HEK293 (cell line): Measurements from ENCODE around the gene AUH.

Experiments
- CTCF ChIA-PET: fragments of 350-600 bp; formaldehyde crosslinking; extraction: SDS; loops from one replicate; lab custom pipeline; 2021; ENCODE audit warnings: antibody characterized with exemption; lab: Yijun Ruan, JAX
- POLR2A ChIA-PET: fragments of 300-600 bp; formaldehyde crosslinking; extraction: SDS; loops from one replicate; lab custom pipeline; 2020; ENCODE audit warnings: antibody characterized with exemption, inconsistent platforms; lab: Yijun Ruan, JAX
- H3K27ac ChIP-seq: fragments of 200-500 bp; sonication (Bioruptor generic); 2 replicates; pipeline ENCODE4 v1.5.1; 2014; ENCODE audit warnings: low read depth, low read length, control low read depth, inconsistent platforms; ENCODE audit errors: extremely low read depth
- H3K36me3 ChIP-seq, 2 experiments: fragments of 200-500 bp in 1 of 2; sonication (Bioruptor generic) in 1 of 2; 1 replicate in 1 of 2; 2 replicates in 1 of 2; pipeline ENCODE4 v1.5.1; 2014 to 2017; ENCODE audit warnings: inconsistent platforms in 2 of 2, low read length in 2 of 2; ENCODE audit not compliant: control insufficient read depth in 2 of 2, insufficient read depth in 1 of 2
- H3K4me1 ChIP-seq: fragments of 200-500 bp; sonication (Bioruptor generic); 2 replicates; pipeline ENCODE4 v1.5.1; 2014; ENCODE audit warnings: mild to moderate bottlenecking, low read length, inconsistent platforms; ENCODE audit not compliant: control insufficient read depth, insufficient read depth
- H3K4me3 ChIP-seq: 2 replicates; pipeline ENCODE4 v1.5.1; 2011; ENCODE audit warnings: low read depth, mild to moderate bottlenecking, control low read depth, low read length, moderate library complexity
- H3K9me3 ChIP-seq: fragments of 200-500 bp; sonication (Bioruptor generic); 2 replicates; pipeline ENCODE4 v1.5.1; 2014; ENCODE audit warnings: low read depth, low read length, inconsistent platforms; ENCODE audit not compliant: control insufficient read depth, insufficient read depth
- GLI2 ChIP-seq: fragments of 450-650 bp; formaldehyde crosslinking; IDR thresholded peaks from 2 replicates; pipeline ENCODE4; 2017; ENCODE audit warnings: missing biosample characterization, missing genetic modification characterization, low read depth, borderline replicate concordance
- HIC1 ChIP-seq: fragments of 450-650 bp; formaldehyde crosslinking; IDR thresholded peaks from 2 replicates; pipeline ENCODE4 v1.5.1; 2016; ENCODE audit warnings: missing biosample characterization, missing genetic modification characterization
- IKZF3 ChIP-seq: fragments of 450-650 bp; IDR thresholded peaks from 2 replicates; pipeline ENCODE4 v1.5.0; 2018; ENCODE audit warnings: missing biosample characterization, mild to moderate bottlenecking, missing genetic modification characterization, moderate library complexity
- KLF1 ChIP-seq: fragments of 450-650 bp; formaldehyde crosslinking; IDR thresholded peaks from 2 replicates; pipeline ENCODE4 v1.5.1; 2016; ENCODE audit warnings: missing biosample characterization, missing genetic modification characterization
- RBAK ChIP-seq: fragments of 450-650 bp; formaldehyde crosslinking; IDR thresholded peaks from 2 replicates; pipeline ENCODE4 v1.5.1; 2016; ENCODE audit warnings: missing biosample characterization, missing genetic modification characterization
- REST ChIP-seq: fragments of 450-650 bp; formaldehyde crosslinking; IDR thresholded peaks from 2 replicates; pipeline ENCODE4 v1.5.1; 2016; ENCODE audit warnings: missing biosample characterization, missing genetic modification characterization
- SP7 ChIP-seq: fragments of 450-650 bp; formaldehyde crosslinking; IDR thresholded peaks from 2 replicates; pipeline ENCODE4 v1.5.1; 2016; ENCODE audit warnings: missing biosample characterization, missing genetic modification characterization
- ZBTB48 ChIP-seq: fragments of 450-650 bp; formaldehyde crosslinking; IDR thresholded peaks from 2 replicates; pipeline ENCODE4 v1.5.1; 2016; ENCODE audit warnings: missing biosample characterization, missing genetic modification characterization
- ZEB2 ChIP-seq: fragments of 450-650 bp; formaldehyde crosslinking; IDR thresholded peaks from 2 replicates; pipeline ENCODE4 v1.5.1; 2016; ENCODE audit warnings: missing biosample characterization, missing genetic modification characterization
- ZFP37 ChIP-seq: fragments of 450-650 bp; formaldehyde crosslinking; IDR thresholded peaks from 2 replicates; pipeline ENCODE4 v1.5.1; 2016; ENCODE audit warnings: missing biosample characterization, missing genetic modification characterization
- ZNF112 ChIP-seq: fragments of 450-650 bp; formaldehyde crosslinking; IDR thresholded peaks from 2 replicates; pipeline ENCODE4 v1.5.0; 2017; ENCODE audit warnings: missing biosample characterization, missing genetic modification characterization
- ZNF280D ChIP-seq: fragments of 450-650 bp; formaldehyde crosslinking; IDR thresholded peaks from 2 replicates; pipeline ENCODE4 v1.5.1; 2016; ENCODE audit warnings: missing biosample characterization, missing genetic modification characterization
- ZNF311 ChIP-seq: fragments of 450-650 bp; formaldehyde crosslinking; IDR thresholded peaks from 2 replicates; pipeline ENCODE4 v1.5.1; 2017; ENCODE audit warnings: missing biosample characterization, missing genetic modification characterization, borderline replicate concordance
- ZNF354C ChIP-seq: fragments of 450-650 bp; formaldehyde crosslinking; IDR thresholded peaks from 2 replicates; pipeline ENCODE4 v1.5.1; 2016; ENCODE audit warnings: missing biosample characterization, missing genetic modification characterization, low read depth, borderline replicate concordance
- ZNF394 ChIP-seq: fragments of 450-650 bp; formaldehyde crosslinking; IDR thresholded peaks from 2 replicates; pipeline ENCODE4 v1.5.1; 2016; ENCODE audit warnings: missing biosample characterization, missing genetic modification characterization, mild to moderate bottlenecking, moderate library complexity, borderline replicate concordance
- ZNF48 ChIP-seq: fragments of 450-650 bp; formaldehyde crosslinking; IDR thresholded peaks from 2 replicates; pipeline ENCODE4 v1.5.1; 2016; ENCODE audit warnings: missing biosample characterization, missing genetic modification characterization
- ZNF488 ChIP-seq: fragments of 450-650 bp; formaldehyde crosslinking; IDR thresholded peaks from 2 replicates; pipeline ENCODE4 v1.5.1; 2016; ENCODE audit warnings: missing biosample characterization, missing genetic modification characterization
- ZNF501 ChIP-seq: fragments of 450-650 bp; formaldehyde crosslinking; IDR thresholded peaks from 2 replicates; pipeline ENCODE4 v1.5.1; 2016; ENCODE audit warnings: missing biosample characterization, missing genetic modification characterization
- ZNF596 ChIP-seq: fragments of 450-650 bp; IDR thresholded peaks from 2 replicates; pipeline ENCODE4 v1.5.0; 2018; ENCODE audit warnings: missing biosample characterization, mild to moderate bottlenecking, missing genetic modification characterization, moderate library complexity
- ZNF626 ChIP-seq: fragments of 450-650 bp; sonication (Bioruptor Pico); formaldehyde crosslinking; IDR thresholded peaks from 2 replicates; pipeline ENCODE4 v1.5.1; 2018; ENCODE audit warnings: missing biosample characterization, missing genetic modification characterization, inconsistent platforms
- ZNF629 ChIP-seq: fragments of 450-650 bp; formaldehyde crosslinking; IDR thresholded peaks from 2 replicates; pipeline ENCODE4 v1.5.1; 2017; ENCODE audit warnings: missing biosample characterization, missing genetic modification characterization
- ZNF654 ChIP-seq: fragments of 450-650 bp; formaldehyde crosslinking; IDR thresholded peaks from 2 replicates; pipeline ENCODE4 v1.5.1; 2016; ENCODE audit warnings: low read depth, missing biosample characterization, missing genetic modification characterization
- ZNF664 ChIP-seq: fragments of 450-650 bp; formaldehyde crosslinking; IDR thresholded peaks from 2 replicates; pipeline ENCODE4 v1.5.1; 2016; ENCODE audit warnings: missing biosample characterization, missing genetic modification characterization
- ZNF843 ChIP-seq: fragments of 450-650 bp; formaldehyde crosslinking; IDR thresholded peaks from 2 replicates; pipeline ENCODE4 v1.5.1; 2016; ENCODE audit warnings: missing biosample characterization, missing genetic modification characterization
- ZSCAN18 ChIP-seq: fragments of 450-650 bp; formaldehyde crosslinking; IDR thresholded peaks from 2 replicates; pipeline ENCODE4 v1.5.1; 2016; ENCODE audit warnings: missing biosample characterization, missing genetic modification characterization
- ZXDB ChIP-seq: fragments of 450-650 bp; formaldehyde crosslinking; IDR thresholded peaks from 2 replicates; pipeline ENCODE4 v1.5.1; 2016; ENCODE audit warnings: missing biosample characterization, missing genetic modification characterization

Gene AUH

GRCh38 chr9:91193658-91194391 is 167.9 kb downstream of the AUH start:
- POLR2A ChIA-PET, result no interaction called here
- peak overlapping the region; percentile 71; the same call in 1 of the 2 replicates for H3K27ac ChIP-seq
- H3K4me3 ChIP-seq, result peak overlapping the region; percentile 42
- CTCF ChIA-PET, result no interaction called here
- H3K4me1 ChIP-seq, result peaks cover 3% of the 10 kb centered on the region; the same call in 1 of the 2 replicates
- no peaks in the 10 kb centered on the region for H3K9me3 ChIP-seq
- H3K36me3 ChIP-seq, result no peaks in the 10 kb centered on the region
- TF ChIP-seq ZNF629 (tag by site-specific recombination) (no peak; the same call in 1 of the 2 replicates), ZNF664 (no peak), SP7 (tag by site-specific recombination) (peak; percentile 40; the same call in 1 of the 2 replicates), ZXDB (tag by site-specific recombination) (peak; percentile 51; the same call in 1 of the 2 replicates), ZNF280D (no peak), GLI2 (tag by site-specific recombination) (no peak), ZNF843 (tag by site-specific recombination) (0 out of 2 replicates have a peak, but pooled peaks have one; percentile 29), RBAK (tag by site-specific recombination) (no peak), ZEB2 (tag by site-specific recombination) (0 out of 2 replicates have a peak, but pooled peaks have one; percentile 35), ZFP37 (tag by site-specific recombination) (no peak), ZBTB48 (tag by site-specific recombination) (no peak), IKZF3 (tag by site-specific recombination) (no peak), ZNF354C (tag by site-specific recombination) (no peak), ZNF112 (tag by site-specific recombination) (no peak), ZNF394 (tag by site-specific recombination) (no peak), ZSCAN18 (tag by site-specific recombination) (no peak), ZNF48 (tag by site-specific recombination) (no peak), KLF1 (no peak), ZNF488 (tag by site-specific recombination) (no peak), ZNF501 (tag by site-specific recombination) (no peak), ZNF626 (tag by site-specific recombination) (no peak), REST (tag by site-specific recombination) (no peak), ZNF654 (no peak), HIC1 (no peak; the same call in 1 of the 2 replicates), ZNF311 (no peak), ZNF596 (no peak)
